ENCODE data around the gene BRD3.

Gene BRD3

DNA sequence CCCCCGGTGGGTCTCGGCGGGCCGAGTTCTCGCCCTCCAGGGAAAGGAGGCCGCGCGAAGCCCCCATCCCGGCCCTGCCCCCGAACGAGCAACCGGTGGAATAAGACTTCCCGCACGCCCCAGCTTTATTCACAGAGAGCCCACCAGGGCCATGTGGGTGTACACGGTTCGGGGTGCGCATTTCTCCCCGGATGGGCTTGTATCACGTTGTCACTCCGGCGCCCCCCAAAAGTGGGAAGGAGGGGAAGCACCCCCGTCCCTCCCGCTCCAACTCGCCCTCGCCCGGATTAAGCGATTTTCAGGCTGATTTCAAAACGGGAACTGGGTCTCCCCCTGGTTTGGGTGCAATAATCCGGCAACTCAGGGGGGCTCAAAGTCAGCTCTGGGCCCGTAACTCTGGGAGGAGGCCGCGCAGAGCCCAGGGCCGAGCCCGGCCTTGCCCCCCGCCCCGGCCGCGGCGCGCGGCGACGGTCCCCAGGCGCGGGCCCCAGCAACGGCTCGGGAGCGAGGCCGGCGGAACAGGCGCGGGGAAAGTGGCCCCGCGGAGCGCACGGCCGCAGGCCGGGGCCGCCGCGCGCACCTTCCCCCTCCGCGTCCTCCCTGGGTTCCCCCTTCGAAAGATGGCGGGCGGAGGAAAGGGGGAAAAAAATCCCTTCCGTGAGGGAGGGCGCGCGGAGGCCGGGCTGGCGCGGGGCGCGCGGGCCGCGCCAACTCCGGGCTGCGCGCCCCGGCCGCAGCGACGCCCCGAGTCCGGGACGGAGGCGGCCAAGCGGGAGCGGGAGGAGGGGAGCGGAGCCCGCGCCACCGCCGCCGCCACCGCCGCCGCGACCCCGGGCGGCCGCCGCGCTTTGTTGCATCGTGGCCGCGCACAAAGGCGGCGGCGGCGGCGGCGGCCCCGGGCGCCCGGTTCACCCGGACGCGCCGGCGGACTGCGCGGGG is 644 bp downstream of the BRD3 start:
- DNase-seq (ENCODE audit: low read depth, low spot score): no peak

DNA sequence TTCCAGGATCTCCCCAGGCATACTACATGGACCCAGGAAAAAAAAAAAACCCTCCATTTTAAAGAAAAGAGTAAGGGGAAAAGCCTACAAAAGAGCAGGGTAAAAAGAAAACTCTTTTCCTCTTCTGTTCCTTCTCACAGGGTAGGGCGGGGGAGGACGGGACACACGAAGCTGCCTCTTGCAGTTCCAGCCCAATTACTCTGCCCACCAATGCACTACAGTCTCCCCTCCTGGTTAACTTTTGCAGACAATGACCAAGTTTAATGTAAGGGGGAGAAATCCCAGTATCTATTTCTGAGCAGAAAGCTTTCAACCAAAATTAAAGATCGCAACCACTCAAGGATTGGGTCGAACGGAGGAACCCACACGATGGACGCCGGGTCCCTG is 1.3 kb downstream of the BRD3 start:
- no peak for DNase-seq (ENCODE audit: low read depth, low spot score)

DNA sequence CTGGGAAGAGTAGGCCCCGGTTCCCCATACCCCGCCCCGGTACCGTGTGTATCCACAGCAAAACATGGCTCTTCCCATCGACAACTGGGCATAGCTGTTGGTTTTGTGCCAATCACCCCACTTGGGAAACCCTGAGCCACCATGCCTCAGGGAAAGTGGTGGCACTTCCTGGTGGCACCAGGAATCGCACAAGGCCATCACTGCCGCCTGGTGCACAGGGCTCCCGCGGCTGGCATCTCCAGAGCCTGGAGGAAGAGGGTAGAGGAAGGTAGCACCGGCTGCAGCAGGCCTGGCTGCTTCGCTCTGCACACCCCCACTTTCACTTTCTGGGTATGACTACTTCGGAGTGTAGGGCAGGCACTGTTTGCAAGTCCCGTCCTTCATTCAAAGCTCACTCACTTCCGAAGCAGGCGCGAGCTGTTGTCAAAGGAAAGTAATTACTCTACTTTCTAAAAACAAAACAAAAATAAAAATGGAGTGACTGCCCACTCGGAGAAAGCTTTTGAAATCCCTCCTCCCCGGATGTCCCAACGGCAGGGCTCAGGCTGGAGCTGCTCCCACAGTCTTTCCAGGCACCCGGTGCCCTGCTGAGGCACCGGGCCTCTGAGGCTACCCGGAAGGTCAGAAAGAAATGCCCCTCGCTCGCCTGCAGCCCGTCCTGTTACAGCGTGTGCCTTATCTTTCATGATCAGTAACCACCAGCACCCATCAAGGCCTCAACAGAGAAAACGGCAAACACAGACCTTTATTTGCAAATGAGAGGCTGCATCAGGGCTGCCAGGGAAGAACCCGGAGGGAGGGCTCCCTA is 2.0 kb downstream of the BRD3 start:
- no peak for DNase-seq (ENCODE audit: low read depth, low spot score)

DNA sequence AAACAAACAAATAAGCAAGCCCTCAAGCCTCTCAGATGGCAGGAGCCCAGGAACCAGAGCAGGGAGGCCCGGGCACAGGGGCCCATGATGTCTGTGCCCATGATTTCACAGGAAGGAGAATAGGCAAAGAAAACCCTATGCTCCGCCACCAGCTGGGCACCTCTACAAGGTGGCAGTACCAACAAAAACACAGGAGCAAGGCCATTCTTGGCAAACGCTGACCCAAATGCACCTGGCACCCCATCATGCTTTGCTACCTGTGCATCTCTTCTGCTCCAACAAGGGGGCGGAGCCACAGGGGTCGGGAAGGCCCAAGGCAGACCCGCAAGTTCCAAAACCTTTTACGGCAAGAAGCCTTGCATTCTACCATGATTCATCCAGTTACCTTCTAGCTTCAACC is 3.1 kb downstream of the BRD3 start:
- no peak for DNase-seq (ENCODE audit: low read depth, low spot score)

DNA sequence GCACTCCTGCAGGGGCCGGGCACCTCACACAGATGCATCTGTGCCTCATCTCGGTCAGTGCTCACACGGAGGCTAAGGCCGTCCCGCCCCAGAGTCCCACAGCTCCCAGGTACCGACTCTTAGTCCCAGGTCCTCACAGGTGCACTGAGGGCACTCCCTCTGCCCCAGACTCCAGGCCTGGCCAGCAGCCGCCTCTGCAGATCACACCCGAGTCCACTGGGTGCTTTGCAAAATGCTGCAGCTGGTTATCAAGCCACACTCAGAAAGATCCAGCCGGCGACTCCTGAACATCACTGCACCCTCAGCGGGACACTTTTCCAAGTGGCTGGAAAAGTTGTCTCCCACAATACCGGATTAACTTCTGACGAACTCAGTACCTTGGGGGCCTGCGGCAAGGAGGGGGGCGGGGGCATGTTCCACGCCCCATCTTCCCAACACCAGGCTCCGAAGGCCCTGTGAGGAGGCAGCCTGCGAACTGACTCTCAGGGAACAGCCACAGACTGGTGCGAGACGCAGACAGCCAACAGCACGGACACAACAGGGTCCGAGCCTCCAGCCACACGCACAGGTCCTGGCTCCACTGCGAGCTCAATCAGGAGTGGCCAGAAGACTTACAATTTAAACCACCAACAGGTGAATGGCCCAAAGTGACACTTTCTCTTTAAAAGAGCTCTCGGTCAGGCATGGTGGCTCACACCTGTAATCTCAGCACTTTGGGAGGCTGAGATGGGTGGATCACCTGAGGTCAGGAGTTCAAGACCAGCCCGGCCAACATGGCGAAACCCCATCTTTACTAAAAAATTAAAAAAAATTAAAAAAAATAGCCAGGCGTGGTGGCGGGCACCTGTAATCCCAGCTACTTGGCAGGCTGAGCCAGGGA is 4.0 kb downstream of the BRD3 start:
- no peak for DNase-seq (ENCODE audit: low read depth, low spot score)

DNA sequence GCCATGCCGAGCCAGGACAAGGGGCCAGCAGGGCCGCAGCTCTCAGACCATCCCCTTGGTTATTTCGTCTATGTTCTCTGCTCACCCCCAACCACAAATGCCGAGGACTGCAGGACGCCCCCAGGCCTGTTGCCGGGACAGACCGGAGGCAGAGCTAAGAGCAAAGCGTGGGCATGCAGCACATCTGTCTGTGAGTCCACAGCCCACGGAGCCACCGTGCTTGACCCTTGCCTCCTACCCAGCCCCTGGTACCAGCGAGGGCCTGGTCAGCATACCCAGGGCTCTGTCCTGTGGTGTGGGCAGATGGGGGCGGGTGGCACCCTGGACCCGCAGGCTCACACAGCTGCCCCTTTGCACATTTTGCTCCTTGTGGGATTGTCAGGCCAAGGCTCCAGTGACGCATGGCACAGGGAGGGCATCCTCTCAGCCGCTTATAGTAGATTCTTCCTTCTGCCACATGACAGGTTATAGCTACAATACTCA is 4.7 kb downstream of the BRD3 start:
- DNase-seq (ENCODE audit: low read depth, low spot score): no peak

DNA sequence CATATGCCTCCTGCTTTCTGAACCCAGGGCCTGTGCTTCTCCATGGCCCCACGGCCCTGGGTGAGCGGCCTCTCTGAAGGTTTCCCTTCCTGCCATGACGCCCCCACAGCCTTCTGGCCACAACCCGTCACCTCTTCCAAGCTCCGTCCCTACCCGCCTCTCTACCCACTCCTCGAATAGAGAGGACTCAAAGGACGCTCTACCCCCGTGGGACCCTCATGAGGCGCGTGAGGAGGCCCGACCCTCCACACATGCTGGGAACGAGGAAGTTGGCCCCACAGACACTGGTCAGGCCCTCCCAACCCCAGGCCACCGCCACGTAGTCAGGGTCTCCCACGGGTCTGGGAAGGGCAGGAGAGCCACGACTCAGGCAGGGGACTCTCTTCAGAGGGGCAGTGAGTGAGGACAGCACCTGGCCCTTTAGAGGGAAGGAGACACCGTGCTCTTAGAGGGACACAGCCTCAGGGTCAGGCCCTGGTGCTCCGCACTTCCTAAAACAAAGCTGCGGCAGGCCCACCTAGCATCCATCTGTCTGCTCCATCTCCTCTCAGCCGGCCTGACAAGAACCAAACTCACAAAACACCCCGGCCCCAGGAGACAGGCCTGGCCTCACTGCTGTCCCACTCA is 5.3 kb downstream of the BRD3 start:
- no peak for DNase-seq (ENCODE audit: low read depth, low spot score)

DNA sequence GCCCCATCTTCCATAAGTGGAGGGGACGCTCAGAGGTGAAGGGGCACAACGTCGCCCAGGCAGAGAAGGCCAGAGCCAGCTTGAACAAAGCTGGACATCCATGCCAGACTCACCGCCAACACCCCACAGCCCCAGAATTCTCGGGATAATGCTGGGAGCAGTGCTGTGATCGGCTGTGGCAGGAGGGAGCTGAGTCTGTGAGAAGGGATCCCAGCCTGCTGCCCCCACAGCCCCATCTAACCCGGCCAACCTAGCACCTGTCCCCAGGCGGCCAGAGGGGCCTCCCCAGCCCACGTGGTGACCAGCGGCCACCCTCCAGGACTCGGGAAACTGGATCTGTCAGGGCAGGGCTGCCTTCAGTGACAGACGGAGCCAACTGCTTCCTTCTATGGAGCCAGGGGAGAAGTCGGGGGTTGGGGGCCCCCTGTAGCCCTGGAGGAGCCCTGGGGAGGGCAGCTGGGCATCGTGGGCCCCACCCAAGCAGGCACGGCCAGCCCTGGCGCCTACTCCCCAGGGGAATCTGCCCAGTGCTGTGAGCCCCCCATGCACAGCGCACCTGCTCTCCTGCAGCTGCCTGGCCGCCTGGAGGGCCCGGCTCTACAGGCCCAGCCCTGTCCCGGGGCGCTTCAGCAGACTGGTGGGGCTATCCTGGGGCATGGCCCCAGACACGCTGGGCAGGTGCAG is 6.0 kb downstream of the BRD3 start:
- DNase-seq (ENCODE audit: low read depth, low spot score): no peak

DNA sequence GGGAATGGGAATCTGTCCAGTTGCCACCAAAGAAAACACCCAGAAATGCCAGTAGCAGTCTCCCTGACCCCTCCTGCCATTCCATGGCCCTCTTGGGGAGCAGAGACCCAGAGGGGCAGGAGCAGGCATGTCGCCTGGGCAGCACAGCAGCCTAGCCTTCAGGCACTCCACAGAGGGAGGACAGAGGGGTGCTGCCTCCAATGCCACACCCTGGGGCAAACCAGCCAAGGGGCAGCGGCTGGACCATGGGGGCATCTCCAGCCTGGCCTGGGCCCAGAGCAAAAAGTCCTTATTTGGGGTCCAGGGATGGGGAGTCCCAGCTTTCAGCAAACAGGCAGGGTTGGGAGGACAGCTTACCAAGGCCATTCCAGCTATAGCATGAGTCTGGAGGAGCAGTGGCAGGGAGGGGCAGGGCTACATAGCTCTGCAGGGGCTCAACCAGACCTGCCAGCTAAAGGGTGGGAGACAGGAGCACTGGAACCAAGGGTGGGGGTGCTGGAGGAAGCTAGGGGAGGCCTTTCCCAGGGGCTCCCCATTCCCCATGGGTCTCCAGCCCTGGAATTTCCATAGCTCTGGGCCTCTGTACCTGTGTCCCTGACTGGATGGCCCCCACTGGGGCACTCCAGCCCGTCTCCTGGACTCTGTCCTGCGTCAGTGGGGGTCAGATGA is 6.7 kb downstream of the BRD3 start:
- no peak for DNase-seq (ENCODE audit: low read depth, low spot score)

DNA sequence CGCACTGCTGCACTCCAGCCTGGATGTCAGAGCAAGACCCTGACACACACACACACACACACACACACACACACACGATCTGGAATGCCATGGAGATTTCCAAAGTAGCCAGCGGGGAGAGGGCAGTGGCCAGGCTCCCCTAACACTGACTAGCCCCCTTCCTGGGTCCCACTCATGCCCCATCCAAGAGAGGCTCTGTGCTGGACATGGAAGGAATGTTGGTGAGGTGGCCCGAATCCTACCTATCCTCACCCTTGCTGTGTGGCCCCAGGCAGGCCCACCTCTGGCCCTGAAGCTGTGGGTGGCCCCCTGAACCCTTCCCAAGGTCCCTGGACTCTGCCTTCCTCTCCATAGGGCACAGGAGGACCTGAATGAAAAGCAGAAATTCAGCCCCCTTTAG is 7.3 kb downstream of the BRD3 start:
- no peak for DNase-seq (ENCODE audit: low read depth, low spot score)

DNA sequence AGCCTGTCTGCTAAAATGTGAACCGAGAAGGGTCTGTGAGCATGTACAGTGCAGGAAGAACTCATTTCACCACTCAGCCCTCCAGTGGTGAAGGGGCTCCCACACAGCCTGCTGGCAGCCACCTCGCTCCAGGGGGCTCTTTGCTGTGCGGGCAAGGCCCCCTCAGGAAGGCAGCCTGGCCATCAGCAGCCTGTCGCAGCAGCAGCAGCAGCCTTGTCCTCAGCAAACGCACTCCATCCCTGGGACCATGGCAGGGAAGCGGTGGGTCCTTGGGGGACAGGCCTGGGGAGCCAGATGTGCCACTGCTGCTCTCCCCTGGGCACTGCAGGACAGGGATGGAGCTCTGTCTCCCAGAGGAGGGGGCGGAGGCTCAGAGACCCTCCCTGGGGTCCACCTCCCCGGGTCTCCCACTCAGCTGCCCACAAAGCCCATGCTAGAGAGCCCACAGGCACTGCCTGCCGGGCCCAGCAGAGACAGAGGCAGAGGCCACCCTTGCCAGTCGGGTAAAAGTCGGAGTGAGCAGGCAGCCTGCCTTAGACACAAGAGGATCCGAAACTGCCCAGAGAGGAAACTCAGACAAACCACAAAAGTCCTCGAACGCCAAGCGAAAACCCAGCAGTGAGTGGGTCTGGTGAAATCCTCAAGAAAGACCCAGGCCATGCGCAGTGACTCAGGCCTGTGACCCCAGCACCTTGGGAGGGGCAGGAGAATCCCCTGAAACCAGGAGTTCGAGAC is 8.0 kb downstream of the BRD3 start:
- no peak for DNase-seq (ENCODE audit: low read depth, low spot score)

DNA sequence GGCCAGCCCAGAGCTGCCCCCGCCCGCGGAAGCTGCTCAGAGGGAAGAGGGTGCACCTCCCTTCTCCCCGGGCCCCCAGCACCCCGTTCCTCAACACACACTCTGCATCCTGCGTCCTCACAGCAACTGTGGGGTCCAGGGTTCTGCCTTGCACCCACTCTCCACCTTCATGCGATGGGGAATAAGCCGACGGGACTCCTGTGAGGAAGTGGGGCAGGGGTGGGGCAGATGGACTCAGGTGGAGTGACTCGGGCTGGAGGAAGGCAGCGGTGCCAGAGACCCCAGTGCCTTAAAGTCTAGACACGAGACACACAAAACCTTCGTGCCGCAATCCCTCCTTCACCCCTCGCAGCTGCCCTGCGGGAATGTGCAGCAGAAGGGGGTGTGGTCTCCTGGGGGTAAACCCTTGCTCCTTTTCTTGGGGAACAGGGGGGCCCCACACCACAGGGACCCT is 8.6 kb downstream of the BRD3 start:
- no peak for DNase-seq (ENCODE audit: low read depth, low spot score)

DNA sequence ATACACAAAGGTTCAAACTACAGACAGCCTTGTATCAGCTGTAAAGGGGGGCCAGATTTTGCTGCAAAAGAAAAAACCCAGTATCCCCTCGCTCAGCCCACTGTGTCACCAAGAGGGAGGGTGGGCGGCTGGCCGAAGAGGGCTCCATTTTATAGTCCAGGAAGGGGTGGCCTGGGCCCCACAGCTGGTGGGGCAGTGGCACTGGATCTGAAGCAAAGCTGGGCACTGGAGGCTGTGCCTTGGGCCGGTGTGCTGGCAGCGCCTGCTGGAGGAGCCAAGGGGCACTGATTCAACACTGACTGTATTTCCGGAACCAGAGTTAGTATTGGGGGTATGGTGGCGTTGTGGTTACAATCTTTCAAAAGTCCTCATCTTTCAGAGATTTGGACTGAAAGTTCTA is 9.1 kb downstream of the BRD3 start:
- DNase-seq (ENCODE audit: low read depth, low spot score): no peak

DNA sequence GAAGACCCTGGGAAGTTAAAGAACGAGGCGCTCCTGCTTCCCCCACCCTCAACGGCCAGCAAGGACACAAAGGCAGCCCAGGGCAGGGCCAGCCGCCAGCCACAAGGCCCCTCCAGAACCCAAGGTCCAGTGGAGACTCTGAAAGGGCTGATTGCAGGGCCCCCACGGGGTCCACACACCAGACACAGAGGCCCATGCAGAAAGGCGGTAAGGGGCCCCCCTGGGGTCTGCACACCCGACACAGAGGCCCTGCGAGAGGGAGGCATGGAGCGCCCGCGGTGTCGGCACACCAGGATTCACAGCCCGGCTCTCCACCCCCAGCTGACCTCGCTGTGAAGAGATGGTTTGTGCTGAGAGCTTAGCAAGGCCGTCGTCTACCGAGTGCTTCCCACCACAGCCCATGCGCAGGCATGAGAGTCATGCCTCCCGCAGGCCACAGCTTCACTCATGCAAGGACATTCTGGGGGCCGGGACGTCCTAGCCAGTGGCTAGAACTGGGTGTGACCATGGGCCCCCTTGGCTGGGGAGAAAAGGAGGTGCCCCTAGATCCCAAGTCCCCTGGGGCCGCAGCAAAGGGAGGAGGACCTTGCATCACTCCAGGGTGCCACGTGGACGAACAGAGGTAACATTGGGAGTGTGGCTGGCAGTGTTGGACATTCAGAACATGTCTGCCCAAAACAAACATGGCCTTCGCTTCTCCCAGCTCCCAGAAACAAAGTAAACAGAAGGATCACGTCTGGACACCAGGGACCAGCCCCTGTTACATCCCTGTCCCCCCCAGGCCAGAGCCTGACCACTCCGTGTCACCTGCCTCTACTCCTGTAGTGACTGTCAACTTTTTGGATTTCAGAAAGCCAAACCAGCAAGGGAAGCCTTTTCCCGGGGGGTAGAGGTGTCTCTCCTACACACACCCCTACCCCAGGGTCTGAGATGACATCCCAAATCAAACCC is 9.8 kb downstream of the BRD3 start:
- no peak for DNase-seq (ENCODE audit: low read depth, low spot score)

DNA sequence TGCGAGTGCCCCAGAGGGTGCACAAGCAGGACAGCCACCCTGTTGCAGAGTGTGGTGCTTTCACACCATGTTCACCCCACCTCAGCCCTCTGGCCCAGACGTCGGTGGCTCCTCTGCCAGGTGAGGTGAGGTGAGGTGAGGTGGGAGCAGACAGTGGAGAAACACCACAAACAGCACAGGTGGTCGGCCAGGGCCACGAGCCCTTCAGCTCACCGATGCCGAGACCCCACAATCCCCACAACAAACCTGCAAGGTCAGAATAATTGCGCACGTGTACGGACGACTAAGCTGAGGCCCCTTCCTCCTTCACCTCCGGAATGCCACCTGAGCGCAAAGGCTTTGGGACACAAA is 10.5 kb downstream of the BRD3 start:
- no peak for DNase-seq (ENCODE audit: low read depth, low spot score)

DNA sequence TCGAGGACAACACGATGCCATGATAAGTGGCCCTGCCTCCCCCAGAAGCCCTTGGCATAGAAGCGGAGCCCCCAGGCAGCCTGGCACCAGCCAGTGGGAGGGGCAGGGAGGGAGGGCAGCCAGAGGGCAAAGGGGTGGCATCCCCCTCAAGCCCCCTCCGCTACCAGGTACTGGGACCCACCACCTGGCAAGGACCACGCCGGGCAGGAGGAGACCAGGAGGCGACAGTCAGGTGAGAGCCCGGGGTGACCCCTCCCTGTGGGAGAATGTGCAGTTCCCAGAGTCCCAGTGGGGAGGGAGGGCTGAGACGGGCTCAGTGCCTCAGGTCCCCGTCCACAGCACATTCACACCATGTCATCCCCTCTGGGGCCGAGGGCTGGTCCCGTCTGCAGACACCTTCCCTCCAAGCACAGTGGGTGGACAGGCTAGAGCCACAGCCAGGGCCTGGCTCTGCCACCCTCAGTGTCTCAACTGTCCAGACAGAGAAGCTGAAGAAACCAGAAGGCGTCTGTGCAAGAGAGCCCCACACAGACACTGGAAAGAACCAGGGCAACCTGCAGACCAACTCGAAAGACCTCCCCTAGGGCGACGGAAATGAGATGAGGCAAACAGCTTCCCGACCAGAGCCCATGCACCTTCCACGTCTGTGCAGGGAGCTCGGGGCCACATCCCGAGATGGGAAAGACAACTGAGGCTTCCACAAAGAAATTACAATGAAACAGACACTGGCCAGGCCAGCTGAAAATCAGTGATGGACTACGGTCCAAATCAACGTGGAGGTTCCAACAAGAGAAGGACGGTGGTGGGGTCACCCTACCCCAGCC is 11.1 kb downstream of the BRD3 start:
- DNase-seq (ENCODE audit: low read depth, low spot score): no peak

DNA sequence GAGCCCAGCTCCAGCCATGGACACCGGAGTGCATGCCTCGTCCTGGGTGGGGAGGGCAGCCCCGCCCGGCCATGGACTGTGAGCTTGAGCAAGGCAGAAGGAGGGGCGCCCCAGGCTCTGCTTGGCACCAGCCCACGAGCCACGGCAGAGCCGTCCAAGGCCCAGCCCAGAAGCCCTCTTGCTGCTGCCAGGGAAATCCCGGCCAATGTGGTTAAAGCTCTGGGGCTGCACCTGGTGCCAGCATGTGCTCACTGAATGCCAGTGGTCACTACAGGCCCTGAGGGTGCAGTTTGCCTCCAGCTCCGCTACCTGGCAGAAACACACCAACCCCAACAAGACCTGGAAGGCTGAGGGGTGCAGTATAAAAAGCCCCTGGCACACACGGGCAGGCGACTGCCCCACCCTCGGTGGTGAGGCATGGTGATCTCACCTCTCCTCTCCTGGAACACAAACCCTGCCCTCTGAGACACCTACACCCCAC is 11.8 kb downstream of the BRD3 start:
- DNase-seq (ENCODE audit: low read depth, low spot score): no peak

All from smooth muscle cell of the brain vasculature (primary cell).